HFFc6 (cell line): ENCODE data around the gene PDF. TPM values are rescaled to one million over a fixed set of nuclear protein-coding genes. Genes with fewer than 3 reads are reported as not detected.
A peak's percentile ranks its signal among the peaks of the same experiment; 100 is the strongest.

Source experiments
- DNase-seq: peaks from one replicate; pipeline ENCODE4 v3.0.0-alpha.2; 2018
- H3K27ac Mint-ChIP-seq: 2 replicates; pipeline ENCODE4 v1.8.0; 2020; ENCODE audit warnings: mild to moderate bottlenecking, mixed read lengths
- H3K27me3 Mint-ChIP-seq: 2 replicates; pipeline ENCODE4 v1.8.0; 2021; ENCODE audit warnings: mild to moderate bottlenecking, moderate library complexity, mixed read lengths; ENCODE audit not compliant: insufficient read depth
- H3K36me3 Mint-ChIP-seq: 2 replicates; pipeline ENCODE4 v1.8.0; 2021; ENCODE audit warnings: low read depth, mixed read lengths
- H3K4me1 Mint-ChIP-seq: 2 replicates; pipeline ENCODE4 v1.8.0; 2020; ENCODE audit warnings: low read depth, mixed read lengths
- H3K4me3 Mint-ChIP-seq: 2 replicates; pipeline ENCODE4 v1.8.0; 2020; ENCODE audit warnings: mild to moderate bottlenecking, moderate library complexity, mixed read lengths
- H3K9me3 Mint-ChIP-seq: 2 replicates; pipeline ENCODE4 v1.8.0; 2020; ENCODE audit warnings: mild to moderate bottlenecking, mixed read lengths
- total RNA-seq, 6 experiments: library from RNA; stranded (reverse); fragmentation: NEBNext Ultra II Directional; extraction: Animal tissue kit (Norgen Biotek cat#: 25700); gene quantifications; 2 replicates in 1 of 6; 3 replicates in 5 of 6; pipeline ENCODE4 v1.2.3, GENCODE V29; 2021
- TF ChIP-seq, protein P1 (sequence below): fragments of 200-600 bp; sonication (generic); IDR thresholded peaks from 2 replicates; pipeline ENCODE4 v1.5.0; 2021; ENCODE audit warnings: antibody characterized with exemption, mild to moderate bottlenecking

The PDF gene
- total RNA-seq, 6 experiments from 2014 or later: 14.5 to 21.1 (median 16.5) TPM

DNA sequence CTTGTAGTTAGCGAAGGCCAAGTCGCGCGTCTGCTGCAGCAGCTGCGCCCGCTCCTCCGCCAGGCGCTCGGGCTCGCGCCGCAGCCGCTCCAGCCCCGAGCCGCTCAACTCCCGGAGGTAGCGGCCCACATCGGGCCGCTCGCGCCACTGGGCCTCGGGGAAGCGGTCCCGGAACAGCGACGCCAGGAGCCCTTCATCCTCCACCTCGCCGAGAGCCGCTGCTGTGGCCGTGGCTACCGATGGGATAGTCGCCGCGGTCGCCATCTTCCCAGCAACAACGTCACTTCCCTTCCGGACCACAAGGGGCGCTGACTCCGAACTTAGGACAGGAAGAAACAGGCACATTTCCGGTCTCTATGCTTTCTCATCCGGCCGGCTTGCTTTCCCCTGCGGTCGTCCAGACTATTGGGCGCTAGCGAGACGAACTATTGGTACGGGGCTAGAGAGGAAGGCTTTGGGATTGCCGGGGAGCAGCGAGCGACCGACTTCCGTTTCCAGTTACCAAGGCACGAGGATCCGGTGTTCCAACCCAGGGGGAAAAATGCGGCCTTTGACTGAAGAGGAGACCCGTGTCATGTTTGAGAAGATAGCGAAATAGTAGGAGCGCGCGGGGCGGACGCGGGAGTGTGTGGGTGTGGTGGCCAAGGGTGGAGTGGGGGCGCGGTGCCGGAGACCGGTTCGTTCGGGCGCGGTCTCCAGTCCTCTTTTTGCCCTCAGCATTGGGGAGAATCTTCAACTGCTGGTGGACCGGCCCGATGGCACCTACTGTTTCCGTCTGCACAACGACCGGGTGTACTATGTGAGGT is 9.1 kb upstream of the PDF start, which contains the start of the genes COG8 and NIP7:
COG8 (minus strand) TSS at position 276 of the 806 bp plus-strand sequence; CDS start at position 264, 12 bp downstream.
NIP7 (plus strand) TSS at position 484 of the 806 bp plus-strand sequence; CDS start at position 542, 58 bp downstream.
- no peaks in the 10 kb centered on the region for H3K9me3 Mint-ChIP-seq
- peaks cover 29% of the 10 kb centered on the region for H3K4me1 Mint-ChIP-seq
- TF ChIP-seq, protein P1, sequence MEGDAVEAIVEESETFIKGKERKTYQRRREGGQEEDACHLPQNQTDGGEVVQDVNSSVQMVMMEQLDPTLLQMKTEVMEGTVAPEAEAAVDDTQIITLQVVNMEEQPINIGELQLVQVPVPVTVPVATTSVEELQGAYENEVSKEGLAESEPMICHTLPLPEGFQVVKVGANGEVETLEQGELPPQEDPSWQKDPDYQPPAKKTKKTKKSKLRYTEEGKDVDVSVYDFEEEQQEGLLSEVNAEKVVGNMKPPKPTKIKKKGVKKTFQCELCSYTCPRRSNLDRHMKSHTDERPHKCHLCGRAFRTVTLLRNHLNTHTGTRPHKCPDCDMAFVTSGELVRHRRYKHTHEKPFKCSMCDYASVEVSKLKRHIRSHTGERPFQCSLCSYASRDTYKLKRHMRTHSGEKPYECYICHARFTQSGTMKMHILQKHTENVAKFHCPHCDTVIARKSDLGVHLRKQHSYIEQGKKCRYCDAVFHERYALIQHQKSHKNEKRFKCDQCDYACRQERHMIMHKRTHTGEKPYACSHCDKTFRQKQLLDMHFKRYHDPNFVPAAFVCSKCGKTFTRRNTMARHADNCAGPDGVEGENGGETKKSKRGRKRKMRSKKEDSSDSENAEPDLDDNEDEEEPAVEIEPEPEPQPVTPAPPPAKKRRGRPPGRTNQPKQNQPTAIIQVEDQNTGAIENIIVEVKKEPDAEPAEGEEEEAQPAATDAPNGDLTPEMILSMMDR: peak; percentile 93
- peak within 1 kb of the TSS; percentile 94 for H3K27ac Mint-ChIP-seq
- peaks cover 2% of the 10 kb centered on the region; the same call in 1 of the 2 replicates for H3K27me3 Mint-ChIP-seq
- peak within 1 kb of the TSS; percentile 97 for H3K4me3 Mint-ChIP-seq
- DNase-seq: peak; percentile 99
- H3K36me3 Mint-ChIP-seq: peaks cover 31% of the 10 kb centered on the region

DNA sequence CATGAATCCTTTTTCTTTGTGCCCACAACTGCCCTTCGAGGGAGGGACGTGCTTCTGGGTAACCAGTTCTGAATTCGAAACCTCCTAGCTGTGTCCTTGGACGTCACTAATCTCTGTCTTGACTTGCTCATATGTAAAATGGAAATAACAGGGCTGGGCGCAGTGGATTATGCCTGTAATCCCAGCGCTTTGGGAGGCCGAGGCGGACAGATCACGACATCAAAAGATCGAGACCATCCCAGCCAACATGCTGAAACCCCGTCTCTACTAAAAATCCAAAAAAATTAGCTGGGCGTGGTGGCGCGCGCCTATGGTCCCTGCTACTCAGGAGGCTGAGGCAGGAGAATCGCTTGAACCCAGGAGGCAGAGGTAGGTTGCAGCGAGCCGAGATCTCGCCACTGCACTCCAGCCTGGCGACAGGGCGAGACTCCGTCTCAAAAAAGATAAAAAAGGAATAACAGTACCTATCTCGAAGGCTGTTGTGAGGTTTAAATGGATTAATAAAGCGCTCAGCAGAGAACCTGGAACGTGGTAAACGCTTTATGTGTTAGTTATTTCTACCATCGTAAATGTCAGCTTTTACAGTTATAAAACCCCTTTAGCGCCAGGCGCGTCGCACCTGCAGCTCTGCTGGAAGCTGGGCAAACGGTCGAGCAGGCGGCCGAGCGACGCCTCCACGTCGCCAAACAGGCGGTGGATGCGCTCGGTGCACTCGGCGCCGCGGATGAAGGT is 8.3 kb upstream of the PDF start:
- H3K36me3 Mint-ChIP-seq: peaks cover 31% of the 10 kb centered on the region
- TF ChIP-seq, protein P1: no peak
- peak overlapping the region; percentile 94 for H3K27ac Mint-ChIP-seq
- no peaks in the 10 kb centered on the region for H3K9me3 Mint-ChIP-seq
- peaks cover 29% of the 10 kb centered on the region for H3K4me1 Mint-ChIP-seq
- DNase-seq: peak; percentile 51
- peak overlapping the region; percentile 97 for H3K4me3 Mint-ChIP-seq
- H3K27me3 Mint-ChIP-seq: peaks cover 2% of the 10 kb centered on the region; the same call in 1 of the 2 replicates

DNA sequence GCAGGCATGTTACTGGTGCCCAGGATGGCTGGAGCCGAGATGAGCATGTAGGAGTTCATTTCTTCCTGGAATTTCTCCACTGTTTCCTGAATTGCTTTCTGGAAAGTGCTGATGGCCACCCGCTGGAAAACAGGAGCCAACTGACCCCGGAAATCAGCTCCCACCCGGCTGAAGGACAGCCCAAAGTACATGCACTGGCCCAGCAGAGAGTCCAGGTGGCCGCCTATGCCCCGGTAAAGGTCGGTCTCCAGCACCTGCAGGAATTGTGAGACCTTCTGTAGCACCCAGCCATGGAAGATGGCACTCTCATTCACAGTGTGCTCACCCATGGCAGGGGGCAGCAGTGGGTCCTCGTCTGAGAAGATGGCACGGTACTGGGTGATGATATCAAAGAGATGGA is 4.3 kb upstream of the PDF start:
- Mint-ChIP-seq H3K4me3 (no peak overlapping the region), H3K27me3 (peaks cover 2% of the 10 kb centered on the region; the same call in 1 of the 2 replicates), H3K4me1 (peaks cover 13% of the 10 kb centered on the region), H3K9me3 (no peaks in the 10 kb centered on the region), H3K36me3 (peaks cover 26% of the 10 kb centered on the region), H3K27ac (no peak overlapping the region)
- TF ChIP-seq, protein P1: no peak; the same call in 1 of the 2 replicates
- DNase-seq: no peak

DNA sequence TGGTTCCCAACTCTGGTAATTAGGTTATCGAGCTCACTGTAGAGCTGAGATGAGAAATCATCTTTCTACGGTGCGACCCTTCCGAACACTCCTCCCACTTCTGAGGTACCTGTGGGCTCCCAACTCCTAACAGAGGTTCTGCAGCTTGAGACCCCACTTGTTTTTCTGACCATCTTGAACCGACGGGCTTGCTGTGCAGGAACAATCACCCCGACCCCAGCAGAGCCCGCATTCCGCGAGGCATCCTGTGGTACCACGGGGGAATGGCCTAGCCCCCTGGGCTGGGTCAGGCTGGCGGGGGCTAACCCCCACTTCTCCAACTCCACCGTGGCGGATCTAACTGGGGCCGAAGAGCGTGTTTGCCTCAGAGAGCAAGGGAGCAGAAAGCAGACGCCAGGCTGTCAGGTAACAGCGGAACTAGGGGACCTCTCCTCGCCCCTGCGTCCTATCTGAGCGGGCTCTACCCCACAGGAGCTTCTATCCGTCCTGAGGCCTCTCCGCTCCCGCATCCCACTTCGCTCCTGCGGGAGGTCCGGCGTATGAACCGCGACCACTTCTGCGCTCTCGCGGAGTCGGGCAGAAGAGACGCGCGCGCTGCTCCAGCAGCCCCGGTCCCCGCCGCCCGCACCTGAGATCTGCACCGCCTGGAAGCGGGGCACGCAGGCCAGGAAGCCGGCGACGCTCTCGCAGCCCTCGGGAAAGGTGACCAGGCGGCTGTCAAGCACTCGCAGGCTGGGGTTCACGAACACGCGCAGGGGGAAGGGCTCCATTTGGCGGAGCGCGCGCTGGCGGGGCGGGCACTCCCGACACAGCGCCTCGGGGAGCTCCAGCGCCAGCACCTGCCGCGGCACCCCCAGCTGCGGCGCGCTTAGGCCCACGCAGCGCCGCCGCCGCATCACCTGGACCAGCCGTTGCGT is 761 bp downstream of the PDF start:
- peak overlapping the region; percentile 89 for H3K4me3 Mint-ChIP-seq
- H3K36me3 Mint-ChIP-seq: peaks cover 29% of the 10 kb centered on the region
- no peak for DNase-seq
- no peaks in the 10 kb centered on the region for H3K9me3 Mint-ChIP-seq
- TF ChIP-seq, protein P1: no peak
- peaks cover 30% of the 10 kb centered on the region for H3K4me1 Mint-ChIP-seq
- peaks cover 6% of the 10 kb centered on the region for H3K27me3 Mint-ChIP-seq
- peak overlapping the region; percentile 67 for H3K27ac Mint-ChIP-seq

DNA sequence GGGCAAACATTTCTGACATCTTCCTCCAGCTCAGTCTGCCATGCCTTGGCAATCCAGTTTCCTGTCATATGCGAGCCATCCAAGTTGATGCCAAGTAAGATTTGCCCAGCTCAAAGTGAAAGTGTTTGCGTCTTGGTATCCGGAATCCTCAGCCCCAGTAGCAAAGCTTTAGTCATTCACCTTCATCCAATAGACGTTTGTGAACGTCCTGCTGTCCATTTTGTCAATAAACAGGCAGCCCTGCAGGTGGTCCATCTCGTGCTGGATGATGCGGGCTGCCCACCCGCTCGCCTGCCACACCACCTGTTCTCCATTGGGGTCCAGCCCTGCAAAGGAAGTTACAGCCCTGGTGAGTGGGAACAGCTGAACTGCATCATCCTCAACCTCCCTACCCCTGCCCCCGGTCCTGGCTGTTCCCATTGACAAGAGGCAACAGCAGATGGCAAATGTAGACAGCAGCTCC is 1.5 kb downstream of the PDF start:
- Mint-ChIP-seq H3K4me1 (peaks cover 37% of the 10 kb centered on the region), H3K9me3 (no peaks in the 10 kb centered on the region), H3K27me3 (peaks cover 6% of the 10 kb centered on the region), H3K36me3 (peaks cover 29% of the 10 kb centered on the region), H3K4me3 (peak overlapping the region; percentile 89), H3K27ac (peak overlapping the region; percentile 67)
- DNase-seq: no peak
- TF ChIP-seq, protein P1: no peak
